Measurements from ENCODE around the gene NEK4.
"Not testable (repeated sequence)": the region's sequence is repeated elsewhere in the genome, so short reads cannot be mapped to it uniquely, and the experiment has no call there.

NEK4 gene

DNA sequence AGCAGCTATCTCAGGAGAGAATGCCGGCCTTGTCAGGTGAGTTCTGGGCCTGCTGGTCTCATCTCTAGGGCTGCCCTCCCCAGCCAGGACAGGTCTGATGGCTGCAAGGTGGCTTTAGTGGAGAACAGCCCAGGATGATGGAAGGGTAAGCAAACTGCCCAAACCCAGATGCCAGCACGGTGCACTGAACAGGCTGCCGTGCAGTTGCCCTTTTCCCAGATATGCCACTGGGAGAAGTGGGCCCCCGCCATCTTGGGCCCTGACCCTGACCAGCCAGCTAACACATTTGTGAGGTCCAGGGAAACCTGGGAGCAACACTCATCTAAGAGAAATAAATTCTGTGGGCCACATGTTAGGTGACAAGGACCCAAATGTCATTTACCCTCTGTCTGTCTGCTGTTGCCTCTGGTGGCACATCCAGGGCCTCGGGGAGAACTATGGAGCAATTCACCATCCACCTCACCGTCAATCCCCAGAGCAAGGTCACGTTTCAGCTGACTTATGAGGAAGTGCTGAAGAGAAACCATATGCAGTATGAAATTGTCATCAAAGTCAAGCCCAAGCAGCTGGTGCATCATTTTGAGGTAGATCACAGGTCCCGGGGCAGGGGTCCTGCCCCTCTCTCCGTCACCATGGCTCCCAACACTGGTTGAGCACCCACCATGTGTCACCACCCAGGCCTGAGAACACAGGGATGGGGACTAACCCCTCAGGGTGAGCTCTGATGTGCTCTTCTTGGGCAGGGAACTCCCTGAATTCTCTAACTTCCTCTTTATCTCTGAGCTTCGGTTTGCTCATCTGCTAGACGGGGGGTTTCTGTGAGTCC, 8.5 kb upstream of the NEK4 start:
- H3K27ac ChIP-seq: no peak overlapping the region
- TF ChIP-seq, protein P1, sequence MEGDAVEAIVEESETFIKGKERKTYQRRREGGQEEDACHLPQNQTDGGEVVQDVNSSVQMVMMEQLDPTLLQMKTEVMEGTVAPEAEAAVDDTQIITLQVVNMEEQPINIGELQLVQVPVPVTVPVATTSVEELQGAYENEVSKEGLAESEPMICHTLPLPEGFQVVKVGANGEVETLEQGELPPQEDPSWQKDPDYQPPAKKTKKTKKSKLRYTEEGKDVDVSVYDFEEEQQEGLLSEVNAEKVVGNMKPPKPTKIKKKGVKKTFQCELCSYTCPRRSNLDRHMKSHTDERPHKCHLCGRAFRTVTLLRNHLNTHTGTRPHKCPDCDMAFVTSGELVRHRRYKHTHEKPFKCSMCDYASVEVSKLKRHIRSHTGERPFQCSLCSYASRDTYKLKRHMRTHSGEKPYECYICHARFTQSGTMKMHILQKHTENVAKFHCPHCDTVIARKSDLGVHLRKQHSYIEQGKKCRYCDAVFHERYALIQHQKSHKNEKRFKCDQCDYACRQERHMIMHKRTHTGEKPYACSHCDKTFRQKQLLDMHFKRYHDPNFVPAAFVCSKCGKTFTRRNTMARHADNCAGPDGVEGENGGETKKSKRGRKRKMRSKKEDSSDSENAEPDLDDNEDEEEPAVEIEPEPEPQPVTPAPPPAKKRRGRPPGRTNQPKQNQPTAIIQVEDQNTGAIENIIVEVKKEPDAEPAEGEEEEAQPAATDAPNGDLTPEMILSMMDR (IDR thresholded peaks at IDR 0.05; ENCODE audit: low read depth, low read length): no peak

DNA sequence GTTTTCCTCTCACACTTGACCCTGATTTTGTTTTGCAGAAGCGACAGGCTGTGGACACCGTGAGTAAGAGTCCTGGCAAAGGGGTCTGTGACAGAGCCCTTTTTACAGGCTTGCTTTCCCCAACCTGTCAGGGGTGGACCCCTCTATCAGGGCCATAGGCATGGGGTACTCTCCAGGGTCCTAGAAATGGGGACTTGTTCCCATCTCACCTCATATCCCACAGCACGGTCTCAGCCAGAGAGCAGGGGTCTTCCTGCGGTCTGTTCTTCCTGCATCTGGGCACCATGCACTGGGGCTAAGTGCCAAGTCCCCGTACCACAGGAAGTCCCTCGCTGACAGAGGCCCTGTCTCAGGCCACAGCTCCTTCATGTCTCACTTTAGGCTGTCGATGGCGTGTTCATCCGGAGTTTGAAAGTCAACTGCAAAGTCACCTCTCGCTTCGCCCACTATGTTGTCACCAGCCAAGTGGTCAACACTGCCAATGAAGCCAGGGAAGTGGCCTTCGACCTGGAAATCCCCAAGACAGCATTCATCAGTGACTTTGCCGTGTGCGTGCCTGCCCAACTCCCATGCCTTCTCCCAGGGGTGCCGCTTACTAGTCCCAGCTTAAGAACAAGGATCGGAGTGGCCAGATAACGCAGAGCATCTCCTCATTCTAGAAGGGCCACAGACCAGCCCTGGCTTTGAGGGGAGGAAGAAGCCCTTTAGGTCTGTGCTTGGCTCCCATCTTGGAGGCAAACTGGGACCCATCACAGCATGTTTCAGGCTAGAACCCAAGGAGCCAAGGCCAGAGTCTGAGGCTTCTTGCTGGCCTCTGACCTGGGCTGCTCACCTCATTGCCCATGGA, 7.4 kb upstream of the NEK4 start:
- H3K27me3 ChIP-seq (ENCODE audit: insufficient read depth, low read depth, severe bottlenecking): no peaks in the 10 kb centered on the region
- H3K27ac ChIP-seq: no peak overlapping the region
- H3K4me3 ChIP-seq (ENCODE audit: low read depth, low read length): no peak overlapping the region
- H3K36me3 ChIP-seq: no peaks in the 10 kb centered on the region
- no peaks in the 10 kb centered on the region for H3K9me3 ChIP-seq (ENCODE audit: severe bottlenecking)
- no peak for DNase-seq
- TF ChIP-seq, protein P1 (IDR thresholded peaks at IDR 0.05; ENCODE audit: low read depth, low read length): no peak

More for the DNA sequence above, 8.5 kb upstream of the NEK4 start:
- DNase-seq: no peak
- Histone ChIP-seq H3K36me3 (no peaks in the 10 kb centered on the region), H3K9me3 (ENCODE audit: severe bottlenecking) (no peaks in the 10 kb centered on the region), H3K27me3 (ENCODE audit: insufficient read depth, low read depth, severe bottlenecking) (no peaks in the 10 kb centered on the region), H3K4me3 (ENCODE audit: low read depth, low read length) (no peak overlapping the region)

DNA sequence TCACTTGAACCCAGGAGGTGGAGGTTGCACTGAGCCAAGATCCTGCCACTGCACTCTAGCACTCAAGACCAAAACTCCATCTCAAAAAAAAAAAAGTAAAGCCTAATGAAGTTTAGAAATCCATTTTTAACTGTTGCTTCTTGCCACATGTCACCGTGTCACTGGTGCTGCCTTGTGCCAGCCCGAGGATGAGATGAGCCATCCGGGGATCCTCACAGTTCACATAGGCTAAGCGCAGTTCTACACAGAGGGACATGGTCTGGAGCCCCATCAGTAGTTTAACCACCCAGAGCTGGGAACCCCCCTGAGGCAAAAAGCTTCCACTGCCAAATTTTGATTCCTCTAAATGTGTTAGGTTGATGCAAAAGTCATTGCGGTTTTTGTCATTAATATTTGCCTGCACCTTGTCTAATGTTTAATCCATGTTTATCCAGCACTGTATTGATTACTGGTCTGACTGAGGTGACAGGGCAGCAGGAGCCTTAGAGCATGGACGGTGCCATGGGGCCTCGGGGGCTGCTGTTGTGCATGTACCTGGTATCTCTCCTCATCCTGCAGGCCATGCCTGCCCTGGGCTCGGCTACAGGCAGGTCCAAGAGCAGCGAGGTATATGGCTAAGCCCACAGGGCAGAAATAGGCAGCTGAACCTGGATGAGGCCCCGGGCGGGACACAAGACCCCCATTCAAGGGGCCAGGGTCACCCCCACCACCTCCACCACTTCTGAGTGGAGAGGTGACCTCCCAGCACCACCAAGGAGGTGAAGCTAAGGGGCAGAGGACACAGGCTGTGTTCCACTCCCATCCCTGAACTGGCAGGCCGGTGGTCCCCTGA, 6.6 kb upstream of the NEK4 start, which contains the start of gene ITIH1:
Gene ITIH1, plus strand, starts transcription at position 473 of the 832 bp plus-strand sequence. Its CDS starts 17 bp downstream, at position 490.
- TF ChIP-seq, protein P1 (IDR thresholded peaks at IDR 0.05; ENCODE audit: low read depth, low read length): no peak
- Histone ChIP-seq H3K9me3 (ENCODE audit: severe bottlenecking) (no peaks in the 10 kb centered on the region), H3K27me3 (ENCODE audit: insufficient read depth, low read depth, severe bottlenecking) (no peaks in the 10 kb centered on the region), H3K27ac (no peak within 1 kb of the TSS), H3K4me3 (ENCODE audit: low read depth, low read length) (no peak within 1 kb of the TSS), H3K36me3 (no peaks in the 10 kb centered on the region)
- no peak for DNase-seq

DNA sequence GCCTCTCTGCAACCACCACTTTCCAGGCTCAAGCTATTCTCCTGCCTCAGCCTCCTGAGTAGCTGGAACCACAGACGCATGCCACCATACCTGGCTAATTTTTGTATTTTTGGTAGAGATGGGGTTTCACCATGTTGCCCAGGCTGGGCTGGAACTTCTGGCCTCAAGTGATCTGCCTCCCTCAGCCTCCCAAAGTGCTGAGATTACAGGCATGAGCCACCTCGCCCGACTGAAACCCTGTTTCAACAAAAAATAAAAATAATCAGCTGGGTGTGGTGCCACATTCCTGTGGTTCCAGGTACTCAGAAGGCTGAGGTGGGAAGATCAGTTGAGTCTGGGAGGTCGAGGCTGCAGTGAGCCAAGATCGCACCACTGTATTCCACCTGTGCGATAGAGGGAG, 5.7 kb upstream of the NEK4 start:
- H3K27ac ChIP-seq: not testable (repeated sequence)

DNA sequence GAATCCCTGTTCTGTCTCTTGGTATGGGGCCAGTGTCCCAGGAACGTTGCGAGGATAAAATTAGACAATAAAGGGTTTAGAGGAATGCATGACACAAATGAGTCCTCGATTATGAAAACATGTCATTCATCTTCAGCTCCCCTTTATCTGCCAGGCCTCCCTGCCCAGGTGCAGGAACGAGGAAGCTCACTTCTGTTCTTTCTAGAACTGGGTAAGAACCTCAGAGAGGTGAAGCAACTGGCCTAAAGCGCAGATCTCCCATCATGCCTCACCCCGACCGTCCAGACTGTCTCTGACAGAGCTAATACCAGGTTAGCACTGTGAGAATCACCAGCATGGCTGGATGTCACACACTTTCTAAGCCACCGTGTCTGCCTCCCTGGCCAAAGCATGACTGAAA, 5.1 kb upstream of the NEK4 start:
- Histone ChIP-seq H3K36me3 (no peaks in the 10 kb centered on the region), H3K4me3 (ENCODE audit: low read depth, low read length) (no peak overlapping the region), H3K27me3 (ENCODE audit: insufficient read depth, low read depth, severe bottlenecking) (no peaks in the 10 kb centered on the region), H3K27ac (no peak overlapping the region), H3K9me3 (ENCODE audit: severe bottlenecking) (no peaks in the 10 kb centered on the region)
- no peak for DNase-seq
- TF ChIP-seq, protein P1 (IDR thresholded peaks at IDR 0.05; ENCODE audit: low read depth, low read length): no peak

More for the DNA sequence above, 5.7 kb upstream of the NEK4 start:
- not testable (repeated sequence) for H3K9me3 ChIP-seq (ENCODE audit: severe bottlenecking); H3K27me3 ChIP-seq (ENCODE audit: insufficient read depth, low read depth, severe bottlenecking); H3K4me3 ChIP-seq (ENCODE audit: low read depth, low read length); DNase-seq; H3K36me3 ChIP-seq

All from WERI-Rb-1 (cell line).